B cell (primary cell): ENCODE measurements around the gene CSNK1G1. TPM values are rescaled to one million over a fixed set of nuclear protein-coding genes. Genes with fewer than 3 reads are reported as not detected.

Source experiments
- ATAC-seq: fragments of 200-7000 bp; cut with Tn5 transposase; one replicate; pipeline ENCODE4 v1.10.0; 2021; ENCODE audit warnings: low read depth, mild to moderate bottlenecking, moderate number of reproducible peaks, moderate library complexity
- CTCF ChIA-PET: fragments of 350-600 bp; sonication (Branson Sonifier 250); formaldehyde crosslinking; loops from one replicate; lab custom pipeline; 2021; ENCODE audit warnings: antibody characterized with exemption, inconsistent platforms; lab: Charles Lee
- POLR2A ChIA-PET: fragments of 350-600 bp; sonication (Branson Sonifier 250); formaldehyde crosslinking; loops from one replicate; lab custom pipeline; 2021; ENCODE audit warnings: antibody characterized with exemption; lab: Charles Lee
- DNase-seq: peaks from one replicate; pipeline ENCODE4 v3.0.0; 2013
- H2AFZ ChIP-seq: 2 replicates; pipeline ENCODE4 v1.6.1; 2012; ENCODE audit warnings: mild to moderate bottlenecking, low read depth, low read length; ENCODE audit not compliant: insufficient read depth, poor library complexity, severe bottlenecking
- H3K27ac ChIP-seq, 2 donors: 1 replicate in 1 of 2; 2 replicates in 1 of 2; pipeline ENCODE4 v1.5.1; 2012 to 2013; ENCODE audit warnings: low read length in 2 of 2, mild to moderate bottlenecking in 2 of 2, moderate library complexity in 1 of 2
- H3K27me3 ChIP-seq, 4 experiments: fragments of 200-600 bp in 1 of 4; sonication (generic) in 1 of 4; replicated peaks in 1 of 4; 1 replicate in 2 of 4; 2 replicates in 2 of 4; pipeline versions ENCODE4 v1.6.1 to v1.7.0; 2013 to 2016; ENCODE audit warnings: low read length in 3 of 4, mild to moderate bottlenecking in 2 of 4, mixed read lengths in 1 of 4, moderate library complexity in 1 of 4; ENCODE audit not compliant: insufficient read depth in 4 of 4, control insufficient read depth in 3 of 4; ENCODE audit errors: control extremely low read depth in 1 of 4
- H3K36me3 ChIP-seq, 2 experiments: replicated peaks in 1 of 2; 1 replicate in 1 of 2; 2 replicates in 1 of 2; pipeline versions ENCODE4 v1.6.1 to v1.7.1; 2013; ENCODE audit warnings: low read length in 1 of 2; ENCODE audit not compliant: insufficient read depth in 2 of 2, control insufficient read depth in 1 of 2; ENCODE audit errors: control extremely low read depth in 1 of 2, extremely low read depth in 1 of 2
- H3K4me1 ChIP-seq, 2 donors: fragments of 200-600 bp in 1 of 2; sonication (generic) in 1 of 2; 1 replicate in 1 of 2; 2 replicates in 1 of 2; pipeline versions ENCODE4 v1.5.1 to v1.6.1; 2013 to 2017; ENCODE audit warnings: low read length in 2 of 2; ENCODE audit not compliant: control insufficient read depth in 2 of 2, insufficient read depth in 2 of 2
- H3K4me2 ChIP-seq: replicated peaks from 2 replicates; pipeline ENCODE3; 2012; ENCODE audit warnings: mild to moderate bottlenecking, low read depth, low read length; ENCODE audit not compliant: poor library complexity, severe bottlenecking
- H3K4me3 ChIP-seq, 5 experiments: fragments of 200-600 bp in 1 of 5; sonication (generic) in 1 of 5; 1 replicate in 3 of 5; 2 replicates in 2 of 5; pipeline versions ENCODE4 v1.5.1 to v1.7.0; 2011 to 2016; ENCODE audit warnings: low read length in 4 of 5, mild to moderate bottlenecking in 4 of 5, low read depth in 2 of 5, control low read depth in 1 of 5, moderate library complexity in 1 of 5; ENCODE audit not compliant: insufficient read depth in 1 of 5; ENCODE audit errors: control extremely low read depth in 1 of 5, extremely low read depth in 1 of 5
- H3K79me2 ChIP-seq: fragments of 200-600 bp; sonication (generic); one replicate; pipeline ENCODE4 v1.6.0; 2016; ENCODE audit warnings: low read length; ENCODE audit not compliant: control insufficient read depth, insufficient read depth
- H3K9ac ChIP-seq: fragments of 200-600 bp; sonication (generic); 2 replicates; pipeline ENCODE4 v1.6.1; 2017; ENCODE audit warnings: mild to moderate bottlenecking, low read length, moderate library complexity
- H3K9me3 ChIP-seq, 3 donors: one replicate each; pipeline versions ENCODE4 v1.6.1 to v1.7.1; 2013; ENCODE audit warnings: low read length in 2 of 3; ENCODE audit not compliant: control insufficient read depth in 2 of 3, insufficient read depth in 1 of 3; ENCODE audit errors: control extremely low read depth in 1 of 3
- H4K20me1 ChIP-seq: 2 replicates; pipeline ENCODE4 v1.6.0; 2012; ENCODE audit warnings: mild to moderate bottlenecking, low read length; ENCODE audit not compliant: insufficient read depth, control insufficient read depth, poor library complexity, severe bottlenecking
- H3K27ac Mint-ChIP-seq: one replicate; pipeline ENCODE4 v1.8.0; 2021; ENCODE audit warnings: mixed read lengths
- H3K27me3 Mint-ChIP-seq: one replicate; pipeline ENCODE4 v1.8.0; 2021; ENCODE audit warnings: mixed read lengths
- H3K4me1 Mint-ChIP-seq: one replicate; pipeline ENCODE4 v1.8.0; 2021; ENCODE audit warnings: mixed read lengths
- H3K4me3 Mint-ChIP-seq: one replicate; pipeline ENCODE4 v1.8.0; 2021; ENCODE audit warnings: mixed read lengths
- H3K9me3 Mint-ChIP-seq: one replicate; pipeline ENCODE4 v1.8.0; 2022; ENCODE audit warnings: mixed read lengths; ENCODE audit not compliant: insufficient read depth
- CTCF ChIP-seq: fragments of 200-600 bp; IDR thresholded peaks from one replicate; pipeline ENCODE4 v1.8.0; 2022; ENCODE audit warnings: antibody characterized with exemption, mild to moderate bottlenecking
- EZH2 ChIP-seq: IDR thresholded peaks from 2 replicates; pipeline ENCODE4 v1.6.1; 2012; ENCODE audit warnings: borderline replicate concordance, low read depth, mild to moderate bottlenecking, moderate library complexity, low read length; ENCODE audit not compliant: insufficient read depth, poor library complexity, severe bottlenecking
- WGBS: methylation state at CpG from one replicate; pipeline ENCODE4 v1.1.5; 2013; ENCODE audit warnings: missing lambda C conversion rate; ENCODE audit not compliant: insufficient coverage; 5-methylcytosine and 5-hydroxymethylcytosine counted together
- intact Hi-C: fragments of 100-400 bp; cut with micrococcal nuclease; formaldehyde crosslinking; loops from one replicate; pipeline ENCODE4 v1.10.0; 2022
- polyA plus RNA-seq: library from polyadenylated mRNA; depleted of rRNA; stranded (reverse); fragments of >200 nt; gene quantifications from 2 replicates; pipeline ENCODE4 v1.2.3, GENCODE V29; 2012
- total RNA-seq, 2 donors: library from RNA; stranded (reverse); fragments of 120-200 nt in 1 of 2; gene quantifications; 1 replicate in 1 of 2; 2 replicates in 1 of 2; pipeline versions ENCODE4 v1.2.3 to v1.2.4, GENCODE V29; 2013 to 2022

CSNK1G1 gene
- total and polyA plus RNA-seq, 2 donors (not counting 1 experiment from before 2014, with no cell fraction given), result 5.2 to 40.3 TPM

GRCh38 chr15:64287953-64288352 lies 68.0 kb downstream of the CSNK1G1 start:
- H3K4me2 ChIP-seq, result no peak overlapping the region
- no peaks in the 10 kb centered on the region for H3K4me1 ChIP-seq
- Mint-ChIP-seq H3K27me3 (no peaks in the 10 kb centered on the region), H3K9me3 (no peaks in the 10 kb centered on the region), H3K27ac (no peak overlapping the region), H3K4me1 (peaks cover 6% of the 10 kb centered on the region), H3K4me3 (no peak overlapping the region)
- no CpG with 5 or more reads among the region's 1 CpG for WGBS
- intact Hi-C loops, result no loop called here
- ChIA-PET CTCF (no interaction called here), POLR2A (no interaction called here)
- no peaks in the 10 kb centered on the region for H3K27me3 ChIP-seq
- no peaks in the 10 kb centered on the region for H4K20me1 ChIP-seq
- ATAC-seq, result no peak
- H3K4me3 ChIP-seq, result no peak overlapping the region
- no peak for TF ChIP-seq EZH2
- TF ChIP-seq CTCF, result no peak
- no peaks in the 10 kb centered on the region for H3K36me3 ChIP-seq
- H3K9ac ChIP-seq, result no peak overlapping the region
- H3K9me3 ChIP-seq, result no peaks in the 10 kb centered on the region
- H3K79me2 ChIP-seq, result peaks cover 52% of the 10 kb centered on the region
- H2AFZ ChIP-seq, result no peak overlapping the region
- no peak for DNase-seq
- no peak overlapping the region for H3K27ac ChIP-seq

GRCh38 chr15:64286473-64286872 lies 69.5 kb downstream of the CSNK1G1 start:
- H3K4me2 ChIP-seq, result no peak overlapping the region
- H3K4me3 ChIP-seq, result no peak overlapping the region
- CTCF ChIA-PET, result no interaction called here
- no peak overlapping the region for H3K27ac ChIP-seq
- Mint-ChIP-seq H3K4me1 (peaks cover 4% of the 10 kb centered on the region), H3K4me3 (no peak overlapping the region), H3K9me3 (no peaks in the 10 kb centered on the region), H3K27ac (no peak overlapping the region), H3K27me3 (no peaks in the 10 kb centered on the region)
- H3K36me3 ChIP-seq, result no peaks in the 10 kb centered on the region
- TF ChIP-seq EZH2, result no peak
- TF ChIP-seq CTCF, result no peak
- no peak overlapping the region for H2AFZ ChIP-seq
- no peaks in the 10 kb centered on the region for H3K4me1 ChIP-seq
- DNase-seq (no peak), ATAC-seq (no peak)
- intact Hi-C loops, result no loop called here
- peaks cover 43% of the 10 kb centered on the region for H3K79me2 ChIP-seq
- no peak overlapping the region for H3K9ac ChIP-seq
- no peaks in the 10 kb centered on the region for H3K9me3 ChIP-seq
- no peaks in the 10 kb centered on the region for H3K27me3 ChIP-seq
- no peaks in the 10 kb centered on the region for H4K20me1 ChIP-seq
- POLR2A ChIA-PET, result no interaction called here
